Body of pancreas (tissue), 4 donors: ENCODE data around the gene RBP5.

Experiments
- POLR2A ChIP-seq, 3 donors: fragments of 450-650 bp; IDR thresholded peaks; one replicate each; pipeline ENCODE4 v1.6.1; 2016; ENCODE audit warnings: antibody characterized with exemption in 3 of 3, mild to moderate bottlenecking in 2 of 3
- TF ChIP-seq, protein P1 (sequence below), 7 experiments: fragments of 450-650 bp in 4 of 7; fragments of 200-600 bp in 3 of 7; sonication (generic) in 3 of 7; IDR thresholded peaks; one replicate each; pipeline ENCODE4 v1.5.1; 2016 to 2019; ENCODE audit warnings: antibody characterized with exemption in 7 of 7

GRCh38 chr12:7099290-7099996 is 29.2 kb downstream of the RBP5 start:
- TF ChIP-seq, protein P1, sequence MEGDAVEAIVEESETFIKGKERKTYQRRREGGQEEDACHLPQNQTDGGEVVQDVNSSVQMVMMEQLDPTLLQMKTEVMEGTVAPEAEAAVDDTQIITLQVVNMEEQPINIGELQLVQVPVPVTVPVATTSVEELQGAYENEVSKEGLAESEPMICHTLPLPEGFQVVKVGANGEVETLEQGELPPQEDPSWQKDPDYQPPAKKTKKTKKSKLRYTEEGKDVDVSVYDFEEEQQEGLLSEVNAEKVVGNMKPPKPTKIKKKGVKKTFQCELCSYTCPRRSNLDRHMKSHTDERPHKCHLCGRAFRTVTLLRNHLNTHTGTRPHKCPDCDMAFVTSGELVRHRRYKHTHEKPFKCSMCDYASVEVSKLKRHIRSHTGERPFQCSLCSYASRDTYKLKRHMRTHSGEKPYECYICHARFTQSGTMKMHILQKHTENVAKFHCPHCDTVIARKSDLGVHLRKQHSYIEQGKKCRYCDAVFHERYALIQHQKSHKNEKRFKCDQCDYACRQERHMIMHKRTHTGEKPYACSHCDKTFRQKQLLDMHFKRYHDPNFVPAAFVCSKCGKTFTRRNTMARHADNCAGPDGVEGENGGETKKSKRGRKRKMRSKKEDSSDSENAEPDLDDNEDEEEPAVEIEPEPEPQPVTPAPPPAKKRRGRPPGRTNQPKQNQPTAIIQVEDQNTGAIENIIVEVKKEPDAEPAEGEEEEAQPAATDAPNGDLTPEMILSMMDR (IDR thresholded peaks at IDR 0.05) = no peak
- no peak for TF ChIP-seq POLR2A (IDR thresholded peaks at IDR 0.05)
